Smooth muscle cell (in vitro differentiated cells): Measurements from ENCODE around the gene DOCK10. TPM values are rescaled to one million over a fixed set of nuclear protein-coding genes. Genes with fewer than 3 reads are reported as not detected.

Experiments
- DNase-seq: peaks from one replicate; lab custom pipeline; 2025; ENCODE audit not compliant: unreplicated experiment; lab: John Stamatoyannopoulos, UW
- H2AFZ ChIP-seq: fragments of 200-600 bp; sonication (generic); 2 replicates; pipeline ENCODE4 v1.6.0; 2016; ENCODE audit warnings: antibody characterized with exemption, low read depth, mild to moderate bottlenecking
- H3F3A ChIP-seq: fragments of 200-600 bp; sonication (generic); 2 replicates; pipeline ENCODE4 v1.6.0; 2017; ENCODE audit warnings: antibody characterized with exemption, low read depth
- H3K27ac ChIP-seq: fragments of 200-600 bp; sonication (generic); 2 replicates; pipeline ENCODE4 v1.5.1; 2016; ENCODE audit warnings: low read depth, mild to moderate bottlenecking
- H3K27me3 ChIP-seq: fragments of 200-600 bp; sonication (generic); 2 replicates; pipeline ENCODE4 v1.6.1; 2016; ENCODE audit warnings: low read depth, mild to moderate bottlenecking
- H3K36me3 ChIP-seq: fragments of 200-600 bp; sonication (generic); 2 replicates; pipeline ENCODE4 v1.5.1; 2016; ENCODE audit warnings: low read depth
- H3K4me1 ChIP-seq: fragments of 200-600 bp; sonication (generic); 2 replicates; pipeline ENCODE4 v1.5.1; 2016; ENCODE audit warnings: low read depth
- H3K4me2 ChIP-seq: fragments of 200-600 bp; sonication (generic); 2 replicates; pipeline ENCODE4 v1.6.0; 2016; ENCODE audit warnings: mild to moderate bottlenecking
- H3K4me3 ChIP-seq: fragments of 200-600 bp; sonication (generic); 2 replicates; pipeline ENCODE4 v1.5.1; 2016; ENCODE audit warnings: mild to moderate bottlenecking
- H3K79me2 ChIP-seq: fragments of 200-600 bp; sonication (generic); 2 replicates; pipeline ENCODE4 v1.6.0; 2016; ENCODE audit warnings: low read depth, mild to moderate bottlenecking
- H3K9ac ChIP-seq: fragments of 200-600 bp; sonication (generic); 2 replicates; pipeline ENCODE4 v1.6.0; 2016; ENCODE audit warnings: low read depth
- H3K9me3 ChIP-seq: fragments of 200-600 bp; sonication (generic); replicated peaks from 2 replicates; pipeline ENCODE4 v1.5.1; 2016; ENCODE audit warnings: low read depth
- H4K20me1 ChIP-seq: fragments of 200-600 bp; sonication (generic); 2 replicates; pipeline ENCODE4 v1.6.0; 2016; ENCODE audit warnings: low read depth
- WGBS: methylation state at CpG from one replicate; pipeline ENCODE4 v1.1.7; 2016; ENCODE audit warnings: low lambda C conversion rate; 5-methylcytosine and 5-hydroxymethylcytosine counted together
- polyA plus RNA-seq: library from polyadenylated mRNA; unstranded; fragments of >200 nt; fragmentation: Nextera tagmentation; extraction: Ambion mirVana; gene quantifications from 2 replicates; pipeline ENCODE4 v1.2.1, GENCODE V29; 2016
- total RNA-seq: library from RNA; depleted of rRNA; stranded (reverse); fragments of >200 nt; gene quantifications from 2 replicates; pipeline ENCODE4 v1.2.3, GENCODE V29; 2014
- TF ChIP-seq, protein P1 (sequence below): fragments of 200-600 bp; sonication (generic); IDR thresholded peaks from 2 replicates; pipeline ENCODE4 v1.5.1; 2017; ENCODE audit warnings: borderline replicate concordance, mild to moderate bottlenecking, antibody characterized with exemption; ENCODE audit not compliant: insufficient read depth, poor library complexity, severe bottlenecking

DOCK10 gene
- total and polyA plus RNA-seq, 2 experiments from 2014 or later: 0.04 TPM; not detected in 1

DNA sequence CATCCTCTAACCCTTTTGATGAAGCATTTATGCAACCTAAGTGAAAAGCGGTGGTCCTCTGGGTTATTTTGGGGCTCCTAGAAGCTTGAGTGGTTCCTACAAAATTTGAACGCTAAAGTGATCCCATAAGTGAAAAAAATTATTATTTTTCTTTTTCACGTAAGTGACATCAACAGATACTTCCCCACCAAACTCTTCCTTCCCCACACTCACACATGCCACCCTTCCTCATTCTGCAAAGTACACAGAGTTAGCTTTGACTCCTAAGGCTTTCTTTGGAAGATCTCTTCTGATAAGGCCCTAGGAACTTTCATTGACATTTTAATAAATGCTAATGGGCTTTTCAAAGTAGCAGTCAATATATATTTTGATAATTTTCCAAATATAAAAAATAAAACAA is 109.7 kb downstream of the DOCK10 start:
- no peaks in the 10 kb centered on the region for H3F3A ChIP-seq
- H3K4me2 ChIP-seq: no peak overlapping the region
- H3K9me3 ChIP-seq: no peaks in the 10 kb centered on the region
- no peaks in the 10 kb centered on the region for H3K27me3 ChIP-seq
- H3K27ac ChIP-seq: no peak overlapping the region
- no peaks in the 10 kb centered on the region for H3K79me2 ChIP-seq
- H4K20me1 ChIP-seq: no peaks in the 10 kb centered on the region
- 91% methylated on average over 3 of the region's 3 CpGs for WGBS
- DNase-seq: no peak
- no peak overlapping the region for H2AFZ ChIP-seq
- no peak overlapping the region for H3K9ac ChIP-seq
- no peak overlapping the region for H3K4me3 ChIP-seq
- H3K36me3 ChIP-seq: no peaks in the 10 kb centered on the region
- TF ChIP-seq, protein P1, sequence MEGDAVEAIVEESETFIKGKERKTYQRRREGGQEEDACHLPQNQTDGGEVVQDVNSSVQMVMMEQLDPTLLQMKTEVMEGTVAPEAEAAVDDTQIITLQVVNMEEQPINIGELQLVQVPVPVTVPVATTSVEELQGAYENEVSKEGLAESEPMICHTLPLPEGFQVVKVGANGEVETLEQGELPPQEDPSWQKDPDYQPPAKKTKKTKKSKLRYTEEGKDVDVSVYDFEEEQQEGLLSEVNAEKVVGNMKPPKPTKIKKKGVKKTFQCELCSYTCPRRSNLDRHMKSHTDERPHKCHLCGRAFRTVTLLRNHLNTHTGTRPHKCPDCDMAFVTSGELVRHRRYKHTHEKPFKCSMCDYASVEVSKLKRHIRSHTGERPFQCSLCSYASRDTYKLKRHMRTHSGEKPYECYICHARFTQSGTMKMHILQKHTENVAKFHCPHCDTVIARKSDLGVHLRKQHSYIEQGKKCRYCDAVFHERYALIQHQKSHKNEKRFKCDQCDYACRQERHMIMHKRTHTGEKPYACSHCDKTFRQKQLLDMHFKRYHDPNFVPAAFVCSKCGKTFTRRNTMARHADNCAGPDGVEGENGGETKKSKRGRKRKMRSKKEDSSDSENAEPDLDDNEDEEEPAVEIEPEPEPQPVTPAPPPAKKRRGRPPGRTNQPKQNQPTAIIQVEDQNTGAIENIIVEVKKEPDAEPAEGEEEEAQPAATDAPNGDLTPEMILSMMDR: no peak
- peaks cover 7% of the 10 kb centered on the region for H3K4me1 ChIP-seq

DNA sequence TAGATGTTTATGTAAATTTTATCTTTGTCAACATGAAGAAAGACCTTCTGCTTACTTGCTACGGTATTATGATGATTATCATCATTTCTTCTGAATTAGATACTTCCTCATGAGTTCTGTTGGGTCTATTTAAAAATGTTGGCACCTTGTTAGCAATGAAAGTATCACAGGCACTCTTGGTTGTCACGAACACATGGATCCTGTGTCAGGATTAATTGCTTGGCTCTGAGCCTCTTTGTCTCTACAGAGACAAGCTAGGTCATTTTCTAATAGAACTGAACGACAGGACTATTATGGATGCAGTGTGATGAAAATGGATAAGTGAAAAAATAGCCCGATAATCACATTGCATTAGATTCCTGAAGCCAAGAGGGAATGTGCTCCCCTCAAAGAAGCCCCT is 110.3 kb downstream of the DOCK10 start:
- H3K4me1 ChIP-seq: peaks cover 1% of the 10 kb centered on the region
- no peak overlapping the region for H3K9ac ChIP-seq
- H3K27ac ChIP-seq: no peak overlapping the region
- no peaks in the 10 kb centered on the region for H3F3A ChIP-seq
- no peak overlapping the region for H2AFZ ChIP-seq
- no peak overlapping the region for H3K4me2 ChIP-seq
- 92% methylated on average over 4 of the region's 4 CpGs for WGBS
- H4K20me1 ChIP-seq: no peaks in the 10 kb centered on the region
- no peaks in the 10 kb centered on the region for H3K36me3 ChIP-seq
- no peaks in the 10 kb centered on the region for H3K79me2 ChIP-seq
- TF ChIP-seq, protein P1: no peak
- no peak overlapping the region for H3K4me3 ChIP-seq
- no peak for DNase-seq
- no peaks in the 10 kb centered on the region for H3K9me3 ChIP-seq
- no peaks in the 10 kb centered on the region for H3K27me3 ChIP-seq

DNA sequence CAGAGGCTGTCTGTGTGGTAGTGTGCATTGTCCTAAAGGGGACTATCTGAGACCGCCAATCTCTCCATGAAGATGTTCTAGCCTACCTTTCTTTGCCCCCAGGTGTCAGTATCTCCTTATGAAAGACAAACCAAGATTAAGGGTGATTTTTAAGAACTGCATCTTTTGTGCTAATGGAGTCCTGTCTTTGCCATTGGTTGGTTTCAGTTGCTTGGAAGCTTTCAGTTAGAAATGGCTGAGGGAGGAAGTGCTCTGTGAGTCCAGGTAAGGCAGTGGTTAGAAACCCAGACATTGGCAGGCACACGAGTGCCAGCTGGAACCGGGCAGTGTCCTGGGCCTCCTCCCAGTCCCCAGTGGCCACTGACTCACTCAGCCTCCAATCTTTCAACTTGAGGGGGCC is 111.3 kb downstream of the DOCK10 start:
- no peaks in the 10 kb centered on the region for H3K27me3 ChIP-seq
- H3K4me2 ChIP-seq: no peak overlapping the region
- H4K20me1 ChIP-seq: no peaks in the 10 kb centered on the region
- H3K9me3 ChIP-seq: no peaks in the 10 kb centered on the region
- peaks cover 3% of the 10 kb centered on the region for H3F3A ChIP-seq
- H3K4me3 ChIP-seq: no peak overlapping the region
- H3K4me1 ChIP-seq: no peaks in the 10 kb centered on the region
- H3K36me3 ChIP-seq: no peaks in the 10 kb centered on the region
- TF ChIP-seq, protein P1: no peak
- WGBS: 87% methylated on average over 3 of the region's 3 CpGs
- H3K9ac ChIP-seq: no peak overlapping the region
- no peak for DNase-seq
- H3K79me2 ChIP-seq: no peaks in the 10 kb centered on the region
- H2AFZ ChIP-seq: no peak overlapping the region
- H3K27ac ChIP-seq: no peak overlapping the region

GRCh38 chr2:224930124-224930523 is 112.1 kb downstream of the DOCK10 start:
- Histone ChIP-seq H4K20me1 (no peaks in the 10 kb centered on the region), H3K9me3 (no peaks in the 10 kb centered on the region), H3K4me3 (no peak overlapping the region), H3K4me2 (no peak overlapping the region), H3F3A (peaks cover 4% of the 10 kb centered on the region), H3K36me3 (no peaks in the 10 kb centered on the region), H3K27me3 (no peaks in the 10 kb centered on the region), H3K27ac (no peak overlapping the region), H2AFZ (no peak overlapping the region), H3K79me2 (no peaks in the 10 kb centered on the region), H3K4me1 (no peaks in the 10 kb centered on the region), H3K9ac (no peak overlapping the region)
- no peak for DNase-seq
- 92% methylated on average over 5 of the region's 5 CpGs for WGBS
- TF ChIP-seq, protein P1: no peak
